HG03103 (cell line): ENCODE results near the gene TMEM266.

Source experiments
- ATAC-seq: cut with Tn5 transposase; IDR thresholded peaks from one replicate; pipeline ENCODE4 v1.9.1; 2021; ENCODE audit warnings: low read depth; ENCODE audit not compliant: unreplicated experiment

TMEM266 gene

DNA sequence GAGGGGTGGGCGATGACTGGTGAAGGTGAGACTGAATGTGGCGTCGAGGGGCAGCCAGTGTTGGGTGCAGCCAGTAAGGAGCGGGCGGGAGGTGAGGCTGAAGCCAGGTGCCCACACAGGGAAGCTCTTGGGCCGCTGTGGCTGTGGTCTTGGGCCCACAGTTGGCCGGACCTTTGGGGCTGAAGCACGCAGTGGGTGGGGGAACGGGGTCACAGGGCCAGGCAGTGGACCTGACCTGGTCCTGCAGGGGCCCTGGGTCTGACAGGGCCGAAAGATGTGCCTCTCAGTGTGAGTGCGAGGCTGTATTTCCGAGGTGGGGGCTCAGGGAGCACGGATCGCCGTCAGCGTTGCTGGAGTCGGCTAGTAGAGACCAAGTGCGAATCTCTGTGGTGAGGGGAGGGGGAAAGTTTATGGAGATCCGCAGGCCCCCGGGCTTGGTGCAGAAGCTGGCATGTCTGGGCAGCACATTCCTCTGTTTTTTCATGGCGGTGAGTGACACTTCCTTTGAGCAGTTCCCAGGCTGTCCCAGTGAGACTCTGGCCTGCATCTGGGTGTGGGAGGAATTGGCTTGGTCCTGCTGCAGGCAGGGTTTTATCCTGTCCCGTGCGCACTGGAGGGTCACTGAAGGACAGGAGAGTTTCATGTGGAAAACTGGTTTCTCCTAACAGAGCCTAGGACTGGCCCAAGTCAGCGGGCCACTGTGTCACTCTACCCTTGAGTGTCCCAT is 100.8 kb downstream of the TMEM266 start:
- ATAC-seq, result no peak

GRCh38 chr15:76161153-76162035 is 101.6 kb downstream of the TMEM266 start:
- no peak for ATAC-seq

DNA sequence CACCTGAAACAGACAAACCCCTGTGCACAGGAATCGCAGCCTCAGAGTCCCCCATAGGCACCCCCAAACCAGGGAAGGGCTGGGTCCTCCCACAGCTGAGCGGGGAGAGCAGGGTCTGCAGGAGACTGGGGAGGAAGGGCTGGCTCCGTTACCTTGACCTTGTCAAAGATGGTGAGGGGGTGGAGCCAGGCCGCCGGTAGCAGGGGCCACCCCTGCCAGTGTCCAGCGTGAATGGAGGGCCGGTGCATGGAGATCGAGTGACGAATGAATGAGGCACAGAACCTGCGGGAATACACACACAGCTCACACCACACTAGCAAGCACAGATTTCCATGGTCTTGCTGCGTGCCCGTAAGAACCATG is 102.2 kb downstream of the TMEM266 start:
- ATAC-seq, result no peak

GRCh38 chr15:76162784-76163456 is 103.1 kb downstream of the TMEM266 start:
- ATAC-seq, result no peak

GRCh38 chr15:76163457-76164295 is 103.9 kb downstream of the TMEM266 start:
- ATAC-seq, result no peak

GRCh38 chr15:76164602-76165001 is 104.8 kb downstream of the TMEM266 start:
- ATAC-seq, result no peak

GRCh38 chr15:76165951-76166350 is 106.2 kb downstream of the TMEM266 start:
- ATAC-seq, result no peak

DNA sequence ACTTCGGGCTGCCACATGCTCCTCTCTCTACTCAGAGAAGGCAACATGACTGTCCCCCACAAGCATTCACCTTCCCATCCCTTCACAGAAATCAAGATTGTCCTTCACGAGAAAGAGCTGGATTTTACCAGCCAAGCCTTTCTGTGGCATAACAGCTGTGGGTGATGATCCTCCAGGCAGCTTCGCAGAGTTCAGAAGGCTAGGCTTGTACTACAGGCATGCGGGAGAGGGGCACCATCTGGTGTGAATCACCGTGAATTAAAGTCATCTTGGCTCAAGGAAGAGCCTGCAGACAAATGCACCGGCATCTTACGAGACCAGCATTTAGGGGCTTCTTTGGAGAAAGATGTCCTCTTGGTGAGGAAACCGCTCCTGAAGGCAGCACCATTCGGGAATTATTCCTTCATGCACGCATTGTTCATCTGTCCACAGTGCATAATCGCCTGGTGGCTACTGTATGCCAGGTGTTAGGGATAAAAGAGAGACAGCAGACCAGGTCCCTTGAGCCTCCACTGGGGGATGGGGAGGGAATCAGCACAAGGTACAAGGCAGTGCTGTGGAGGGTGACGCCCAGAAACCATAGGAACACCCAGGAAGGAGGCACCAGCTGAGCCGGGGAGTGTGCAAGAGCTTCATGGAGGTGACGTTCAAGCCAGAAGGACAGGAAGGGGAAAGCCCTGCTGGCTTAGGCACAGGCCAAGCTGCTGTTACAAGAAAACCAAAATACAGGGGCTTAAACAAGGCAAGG is 108.6 kb downstream of the TMEM266 start:
- no peak for ATAC-seq

DNA sequence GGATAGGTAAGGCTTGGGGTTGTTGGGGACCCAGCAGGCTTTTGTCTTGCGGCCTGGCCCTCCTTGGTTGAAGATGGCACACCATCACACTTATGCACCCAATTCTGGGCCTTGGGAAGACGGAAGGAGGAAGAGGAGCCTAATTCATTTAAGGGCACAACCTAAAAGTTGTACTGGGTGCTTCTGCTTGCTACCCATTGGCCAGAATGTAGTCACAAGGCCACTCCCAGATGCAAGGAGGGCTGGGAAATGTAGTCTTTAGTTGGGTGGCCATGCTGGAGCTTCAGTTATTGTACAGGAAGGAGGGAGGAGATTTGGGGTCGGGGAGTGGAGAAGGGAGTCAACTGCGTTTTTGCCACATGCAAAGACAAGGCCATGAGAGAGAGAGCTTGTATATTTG is 109.2 kb downstream of the TMEM266 start:
- ATAC-seq, result no peak

DNA sequence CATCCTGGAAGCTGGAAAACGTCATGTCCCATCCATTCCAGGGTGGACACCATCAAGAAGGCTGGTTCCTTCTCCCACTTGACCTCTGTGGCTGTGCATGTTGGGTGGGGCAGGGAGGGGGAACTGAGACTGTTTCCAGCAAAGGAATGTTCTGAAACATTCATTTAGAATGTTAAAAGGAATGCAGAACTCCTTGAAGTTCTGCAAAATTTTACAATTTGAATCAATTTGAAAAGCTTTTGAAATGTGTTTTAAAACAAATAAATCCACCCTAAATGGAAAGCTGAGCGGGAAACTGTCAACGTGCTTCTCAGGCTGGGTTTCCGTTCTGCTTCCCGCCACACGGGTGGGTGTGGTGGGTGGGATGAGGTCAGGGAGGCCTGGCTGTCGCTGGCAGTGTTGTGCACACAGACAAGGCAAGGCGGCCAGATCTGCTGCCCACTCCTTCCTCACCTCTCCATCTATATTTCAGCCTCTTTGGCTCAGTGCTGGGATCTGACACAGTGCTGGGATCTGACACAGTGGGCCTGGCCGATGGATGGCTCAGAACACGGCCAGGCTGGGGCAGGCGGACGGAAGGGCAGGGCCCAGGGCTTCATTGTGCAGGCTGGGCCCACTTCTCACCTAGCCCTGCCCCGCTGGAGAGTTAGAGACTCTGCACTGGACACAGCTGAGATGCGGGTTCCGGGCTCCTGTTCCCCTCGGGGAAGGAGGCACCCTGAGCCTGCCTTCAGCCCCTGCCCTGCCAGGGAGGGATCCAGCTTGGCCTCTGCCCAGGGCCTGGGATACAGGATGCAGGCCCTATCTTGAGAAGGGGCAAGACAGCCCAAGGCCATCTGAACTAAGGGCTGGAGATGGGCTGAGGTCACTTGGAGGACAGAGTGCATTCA is 110.4 kb downstream of the TMEM266 start:
- no peak for ATAC-seq

DNA sequence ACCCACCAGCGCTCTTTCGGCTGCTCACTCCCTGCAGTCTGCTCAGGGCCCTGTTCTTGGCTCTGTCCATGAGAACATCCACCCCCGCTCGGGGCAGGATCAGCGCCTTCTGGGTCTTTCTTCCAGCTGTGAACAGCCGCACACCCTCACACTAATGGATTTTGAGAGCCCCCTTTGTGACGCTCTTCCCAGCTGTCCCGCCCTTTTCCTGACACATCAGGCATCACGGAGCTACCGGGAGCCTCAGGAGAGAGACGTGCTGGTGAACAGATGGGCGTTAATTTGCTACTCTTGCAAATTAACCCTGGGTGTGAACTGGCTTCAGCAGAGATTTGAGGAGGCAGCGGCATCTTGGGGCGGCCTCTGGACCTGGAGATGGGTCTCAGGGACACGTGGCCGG is 113.0 kb downstream of the TMEM266 start:
- no peak for ATAC-seq

GRCh38 chr15:76173317-76173834 is 113.6 kb downstream of the TMEM266 start:
- no peak for ATAC-seq

GRCh38 chr15:76174654-76175053 is 114.9 kb downstream of the TMEM266 start:
- ATAC-seq, result no peak

DNA sequence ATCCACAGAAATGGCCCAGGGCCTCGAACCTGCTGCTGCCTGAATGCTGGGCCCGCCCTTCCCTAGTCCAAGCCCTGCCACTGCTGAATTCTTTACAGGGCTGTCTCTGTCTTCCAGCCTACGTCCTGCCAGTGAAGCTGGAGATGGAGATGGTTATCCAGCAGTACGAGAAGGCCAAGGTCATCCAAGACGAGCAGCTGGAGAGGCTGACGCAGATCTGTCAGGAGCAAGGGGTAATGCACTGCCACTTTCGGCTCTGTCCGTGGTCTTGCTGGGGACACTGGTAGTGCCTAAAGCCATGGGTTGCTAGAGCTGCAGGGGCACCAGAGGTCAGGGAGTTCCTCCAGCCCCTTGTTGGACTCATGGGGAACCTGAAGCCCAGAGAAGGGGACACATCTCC is 115.7 kb downstream of the TMEM266 start:
- ATAC-seq, result no peak

GRCh38 chr15:76176059-76176458 is 116.3 kb downstream of the TMEM266 start:
- ATAC-seq, result no peak

GRCh38 chr15:76176487-76177085 is 116.8 kb downstream of the TMEM266 start:
- no peak for ATAC-seq

DNA sequence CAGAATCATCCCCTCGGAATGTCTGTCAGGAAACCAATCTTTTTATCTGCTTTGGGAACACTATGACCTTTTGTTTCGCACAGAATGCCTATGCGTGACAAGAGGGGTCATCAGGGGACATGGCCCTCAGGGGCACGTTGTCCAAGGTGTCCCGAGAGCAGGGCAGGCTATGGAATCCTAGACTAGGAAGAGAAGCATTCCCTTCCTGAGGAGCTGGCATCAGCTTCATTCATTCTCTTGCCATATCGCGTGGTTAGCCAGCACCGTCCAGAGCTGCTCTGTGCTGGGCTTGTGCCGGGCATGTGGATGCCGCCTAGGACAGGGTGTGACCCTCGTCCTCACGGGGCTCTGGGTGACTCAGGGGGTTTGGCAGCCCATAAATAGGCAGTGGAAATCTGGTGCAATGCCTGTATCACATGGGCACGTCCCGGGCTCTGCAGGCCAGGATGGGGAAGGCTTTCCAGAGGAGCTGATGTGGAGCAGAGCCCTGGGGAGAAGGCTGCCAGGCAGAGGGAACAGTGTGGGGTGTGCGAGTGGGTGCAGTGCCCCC is 117.8 kb downstream of the TMEM266 start:
- ATAC-seq, result no peak
